Epithelial cell of esophagus (primary cell): Measurements from ENCODE around the gene ADGRG3.

Experiments
- DNase-seq: peaks from one replicate; pipeline ENCODE4 v3.0.0; 2010; ENCODE audit warnings: low read depth
- H3K4me3 ChIP-seq: 2 replicates; pipeline ENCODE4 v1.5.1; 2011; ENCODE audit warnings: mild to moderate bottlenecking, low read length, control low read depth
- CTCF ChIP-seq: IDR thresholded peaks from 2 replicates; pipeline ENCODE4 v1.5.1; 2011; ENCODE audit warnings: low read depth, mild to moderate bottlenecking, low read length, control low read depth, inconsistent platforms; ENCODE audit not compliant: insufficient read depth; ENCODE audit errors: missing control alignments

ADGRG3 gene

GRCh38 chr16:57637965-57638364, 30.1 kb upstream of the ADGRG3 start:
- no peak overlapping the region for H3K4me3 ChIP-seq
- no peak for TF ChIP-seq CTCF
- no peak for DNase-seq

GRCh38 chr16:57638381-57638780, 29.7 kb upstream of the ADGRG3 start:
- no peak for TF ChIP-seq CTCF
- DNase-seq = no peak
- H3K4me3 ChIP-seq = no peak overlapping the region

- no peak for DNase-seq
- H3K4me3 ChIP-seq = no peak overlapping the region
- no peak for TF ChIP-seq CTCF
Observed at GRCh38 chr16:57639172-57639887, 28.8 kb upstream of the ADGRG3 start.

GRCh38 chr16:57640185-57640584, 27.9 kb upstream of the ADGRG3 start:
- no peak overlapping the region for H3K4me3 ChIP-seq
- DNase-seq = no peak
- TF ChIP-seq CTCF = no peak

- no peak for TF ChIP-seq CTCF
- DNase-seq = no peak
- H3K4me3 ChIP-seq = no peak overlapping the region
Observed at GRCh38 chr16:57640612-57641011, 27.5 kb upstream of the ADGRG3 start.

GRCh38 chr16:57642160-57643135, 25.7 kb upstream of the ADGRG3 start:
- peak; percentile 38 for DNase-seq
- no peak overlapping the region for H3K4me3 ChIP-seq
- TF ChIP-seq CTCF = no peak
